Psoas muscle (tissue), 8 donors: ENCODE measurements around the gene PRRC1. TPM values are rescaled to one million over a fixed set of nuclear protein-coding genes. Genes with fewer than 3 reads are reported as not detected.
"Not testable (repeated sequence)": the region's sequence is repeated elsewhere in the genome, so short reads cannot be mapped to it uniquely, and the experiment has no call there.

Experiments used
- ATAC-seq, 4 donors: fragments of 200-7000 bp; cut with Tn5 transposase; one replicate each; pipeline ENCODE4 v1.9.1; 2020; ENCODE audit warnings: moderate library complexity in 3 of 4, mild to moderate bottlenecking in 2 of 4
- DNase-seq, 2 donors: peaks; one replicate each; pipeline ENCODE4 v3.0.0-alpha.2; 2020
- H3K27ac ChIP-seq: fragments of 200-600 bp; one replicate; pipeline ENCODE4 v1.8.0; 2022
- H3K27me3 ChIP-seq, 3 donors: fragments of 200-600 bp in 1 of 3; one replicate each; pipeline versions ENCODE4 v1.6.1 to v1.8.0; 2013 to 2022; ENCODE audit warnings: low read length in 2 of 3, mild to moderate bottlenecking in 2 of 3, moderate library complexity in 1 of 3; ENCODE audit not compliant: insufficient read depth in 3 of 3
- H3K36me3 ChIP-seq, 2 donors: fragments of 200-600 bp in 1 of 2; one replicate each; pipeline versions ENCODE4 v1.6.1 to v1.8.0; 2013 to 2022; ENCODE audit warnings: low read depth in 1 of 2, mild to moderate bottlenecking in 1 of 2, moderate library complexity in 1 of 2; ENCODE audit not compliant: insufficient read depth in 1 of 2
- H3K4me1 ChIP-seq: fragments of 200-600 bp; one replicate; pipeline ENCODE4 v1.8.0; 2022
- H3K4me3 ChIP-seq: fragments of 200-600 bp; one replicate; pipeline ENCODE4 v1.8.0; 2022; ENCODE audit warnings: mild to moderate bottlenecking
- H3K9me3 ChIP-seq: fragments of 200-600 bp; one replicate; pipeline ENCODE4 v1.8.0; 2022
- CTCF ChIP-seq: fragments of 200-600 bp; IDR thresholded peaks from one replicate; pipeline ENCODE4 v1.8.0; 2022; ENCODE audit warnings: antibody characterized with exemption
- WGBS, 3 donors: extraction: QIAGEN DNeasy Blood & Tissue Kit; methylation state at CpG; one replicate each; pipeline versions ENCODE4 v1.1.6 to v1.1.7; 2013; 5-methylcytosine and 5-hydroxymethylcytosine counted together
- intact Hi-C, 2 donors: fragments of 100-400 bp; cut with DNase I; formaldehyde crosslinking; loops; one replicate each; pipeline versions ENCODE4 v1.11.0 to v1.14.2; 2022
- polyA plus RNA-seq, 3 donors: library from polyadenylated mRNA; stranded (reverse); fragments of 200-250 nt; gene quantifications; one replicate each; pipeline ENCODE4 v1.2.3, GENCODE V29; 2013
- total RNA-seq, 4 donors: library from RNA; stranded (reverse); fragmentation: NEBNext Ultra II Directional in 2 of 4; extraction: Animal tissue kit (Norgen Biotek cat#: 25700) in 2 of 4; gene quantifications; one replicate each; pipeline versions ENCODE4 v1.2.1 to v1.2.4, GENCODE V29; 2021 to 2023
- donor health status: healthy with polysubstance abuse.
- donor health status: DM: no; HTN: no; CAD: no; lungs with moderate emphysema.
- donor health status: Bipolar disorder and iron deficiency.
- donor health status: healthy.
- donor health status: DM: yes; HTN: yes; CAD: no.
- donor health status: DM: no; HTN: no; CAD: no.
- donor health status: DM: no; HTN: no; CAD: no.
- donor health status: DM: yes; HTN: yes; CAD: no.

Gene PRRC1
- total and polyA plus RNA-seq, 7 donors, result 7.0 to 26.6 (median 14.4) TPM

DNA sequence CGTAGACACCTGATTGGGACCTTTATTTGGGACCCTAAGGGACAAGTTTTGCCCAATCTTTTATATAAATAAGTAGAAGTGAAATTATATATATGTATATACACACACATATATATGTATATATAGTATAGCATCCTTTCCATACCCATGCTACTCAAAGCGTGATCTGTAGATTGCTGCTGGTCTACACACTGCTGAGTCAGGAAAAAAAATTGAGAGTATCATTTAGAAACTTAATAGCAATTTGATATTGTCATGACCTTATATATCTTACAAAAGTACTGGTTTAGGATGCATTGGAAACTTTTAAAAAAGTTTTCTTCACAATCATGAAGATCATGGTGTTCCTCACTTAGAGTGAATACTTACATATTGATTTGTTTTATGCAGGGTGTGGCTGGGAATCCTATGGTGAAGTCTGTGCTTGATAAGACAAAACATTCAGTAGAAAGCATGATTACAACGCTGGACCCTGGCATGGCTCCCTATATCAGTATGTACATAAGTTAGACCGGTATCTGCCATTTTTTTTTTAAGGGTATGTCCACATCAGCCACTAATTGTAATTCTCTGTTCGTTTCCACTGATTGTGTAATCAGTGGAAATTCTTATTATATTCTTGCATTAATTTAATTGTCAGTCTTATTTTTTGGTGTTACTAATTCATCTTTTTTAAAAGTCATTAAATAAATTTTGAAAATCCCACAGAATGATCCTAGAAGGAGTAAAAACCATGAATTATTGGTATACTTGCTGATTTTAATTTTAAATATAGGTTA, 12.7 kb downstream of the PRRC1 start:
- Histone ChIP-seq H3K27ac (no peak overlapping the region), H3K4me1 (no peaks in the 10 kb centered on the region), H3K27me3 (no peaks in the 10 kb centered on the region), H3K9me3 (no peaks in the 10 kb centered on the region), H3K4me3 (no peak overlapping the region), H3K36me3 (peaks cover 7 to 99% of the 10 kb centered on the region in 2 donors)
- intact Hi-C loops, result no loop called here
- DNase-seq, result no peak
- WGBS, 3 donors, result 91 to 96% (median 92%) methylated on average over 5 of the region's 5 CpGs
- ATAC-seq, result no peak
- TF ChIP-seq CTCF, result no peak

DNA sequence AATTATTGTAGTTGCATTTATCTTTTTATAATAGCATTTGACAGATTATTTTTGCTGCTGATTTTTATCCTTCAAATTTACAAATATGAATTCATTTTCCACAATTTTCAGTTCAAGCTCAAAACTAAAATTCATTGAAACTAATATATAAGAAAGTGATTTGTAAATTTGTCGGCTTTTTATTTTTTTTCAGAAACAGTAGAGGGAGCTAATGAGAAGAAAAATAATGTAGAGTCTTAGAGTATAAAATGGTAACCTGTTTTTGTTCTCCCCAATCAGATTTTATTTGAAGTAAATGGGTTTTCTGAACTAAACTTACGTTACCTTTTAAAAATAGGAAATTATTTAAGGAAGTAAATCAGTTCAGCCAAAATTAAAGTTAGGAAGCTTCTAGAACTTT, 19.2 kb downstream of the PRRC1 start:
- no peak overlapping the region for H3K4me3 ChIP-seq
- H3K27me3 ChIP-seq, result no peaks in the 10 kb centered on the region
- peak in 1 of 4 donors; percentile 52 for ATAC-seq
- H3K27ac ChIP-seq, result no peak overlapping the region
- DNase-seq, result no peak
- peaks cover 8 to 86% of the 10 kb centered on the region in 2 donors for H3K36me3 ChIP-seq
- peak; percentile 33 for TF ChIP-seq CTCF
- peaks cover 6% of the 10 kb centered on the region for H3K4me1 ChIP-seq
- H3K9me3 ChIP-seq, result no peaks in the 10 kb centered on the region
- 75 to 89% (median 86%) methylated on average over 2 of the region's 2 CpGs for WGBS, 3 donors
- intact Hi-C loops, result no loop called here

DNA sequence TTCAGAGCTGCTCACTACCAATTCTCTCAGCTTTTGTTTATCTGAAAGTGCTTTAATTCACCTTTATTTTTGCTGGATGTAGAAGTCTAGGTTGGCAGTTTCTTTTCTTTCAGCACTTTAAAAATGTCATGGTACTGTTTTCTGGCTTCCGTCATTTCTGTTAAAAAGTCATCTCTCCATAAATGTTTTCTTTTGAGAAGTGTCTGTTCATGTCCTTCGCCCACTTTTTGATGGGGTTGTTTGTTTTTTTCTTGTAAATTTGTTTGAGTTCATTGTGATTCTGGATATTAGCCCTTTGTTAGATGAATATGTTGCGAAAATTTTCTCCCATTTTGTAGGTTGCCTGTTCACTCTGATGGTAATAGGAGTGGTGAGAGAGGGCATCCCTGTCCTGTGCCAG, 23.1 kb downstream of the PRRC1 start:
- intact Hi-C loops, H3K9me3 ChIP-seq, H3K4me1 ChIP-seq, H3K27me3 ChIP-seq, H3K27ac ChIP-seq, ATAC-seq, H3K4me3 ChIP-seq, DNase-seq: not testable (repeated sequence)
- peaks cover 0 to 52% of the 10 kb centered on the region in 2 donors for H3K36me3 ChIP-seq
- WGBS, 3 donors, result 98 to 100% (median 98%) methylated on average over 3 of the region's 3 CpGs

GRCh38 chr5:127545249-127545648, 27.8 kb downstream of the PRRC1 start:
- H3K4me3 ChIP-seq, intact Hi-C loops, H3K4me1 ChIP-seq, H3K27me3 ChIP-seq, H3K27ac ChIP-seq, ATAC-seq, H3K9me3 ChIP-seq, DNase-seq: not testable (repeated sequence)
- WGBS, 3 donors, result 86 to 100% (median 100%) methylated on average over 1 of the region's 1 CpG
- H3K36me3 ChIP-seq, result peaks cover 0 to 23% of the 10 kb centered on the region in 2 donors

GRCh38 chr5:127549551-127549950, 32.1 kb downstream of the PRRC1 start:
- H3K36me3 ChIP-seq, result peaks cover 3 to 30% of the 10 kb centered on the region in 2 donors
- intact Hi-C loops, result no loop called here
- no peak overlapping the region for H3K27ac ChIP-seq
- H3K4me1 ChIP-seq, result peaks cover 34% of the 10 kb centered on the region
- ATAC-seq (no peak), DNase-seq (no peak)
- H3K4me3 ChIP-seq, result no peak overlapping the region
- no peak for TF ChIP-seq CTCF
- no peaks in the 10 kb centered on the region for H3K9me3 ChIP-seq
- WGBS, 3 donors, result 70 to 81% (median 75%) methylated on average over 2 of the region's 2 CpGs
- H3K27me3 ChIP-seq, result no peaks in the 10 kb centered on the region
